HG02763 (cell line): ENCODE measurements around the gene SVOPL.
"Not testable (repeated sequence)": the region's sequence is repeated elsewhere in the genome, so short reads cannot be mapped to it uniquely, and the experiment has no call there.

Experiments
- ATAC-seq: cut with Tn5 transposase; IDR thresholded peaks from one replicate; pipeline ENCODE4 v1.9.1; 2021; ENCODE audit warnings: mild to moderate bottlenecking, moderate library complexity; ENCODE audit not compliant: unreplicated experiment

SVOPL gene

DNA sequence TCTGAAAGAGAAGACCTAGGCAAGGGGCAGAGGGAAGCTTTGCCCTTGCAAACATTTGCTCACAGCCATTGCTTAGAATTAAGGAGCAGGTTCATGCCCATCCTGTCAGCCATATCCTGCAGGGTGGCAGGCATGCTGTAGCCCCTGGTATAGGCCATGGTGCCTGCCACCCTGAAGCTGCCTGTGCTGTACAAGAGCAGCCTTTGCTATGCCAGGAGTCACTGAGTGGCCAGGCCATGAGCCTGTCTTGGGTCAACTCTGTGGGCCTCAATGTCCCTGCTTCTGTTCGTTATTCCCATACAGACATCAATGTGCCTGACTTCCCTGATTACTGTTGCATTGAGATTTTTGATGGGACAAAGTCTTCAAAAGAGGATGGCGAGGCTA is 368 bp upstream of the SVOPL start:
- ATAC-seq: no peak

DNA sequence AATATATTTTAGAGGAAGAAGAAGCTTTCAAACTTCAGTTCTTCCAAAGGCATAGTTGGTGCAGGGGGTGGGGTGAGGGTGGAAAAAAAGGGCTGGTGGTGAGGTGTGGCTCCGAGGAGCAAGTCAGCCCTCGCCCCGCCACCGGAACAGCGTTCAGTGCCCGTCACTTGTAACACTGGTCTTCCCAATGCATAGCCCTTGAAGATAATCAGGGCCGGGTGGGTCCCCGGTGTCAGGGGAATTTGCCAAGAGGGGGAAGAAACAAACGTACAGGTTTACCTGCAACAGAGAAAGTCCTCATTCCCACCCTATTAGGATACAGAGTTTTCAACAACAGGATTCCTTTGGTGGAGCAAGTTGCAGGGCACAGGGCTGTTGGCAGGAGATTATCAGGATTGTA is 1.5 kb downstream of the SVOPL start:
- ATAC-seq: no peak

DNA sequence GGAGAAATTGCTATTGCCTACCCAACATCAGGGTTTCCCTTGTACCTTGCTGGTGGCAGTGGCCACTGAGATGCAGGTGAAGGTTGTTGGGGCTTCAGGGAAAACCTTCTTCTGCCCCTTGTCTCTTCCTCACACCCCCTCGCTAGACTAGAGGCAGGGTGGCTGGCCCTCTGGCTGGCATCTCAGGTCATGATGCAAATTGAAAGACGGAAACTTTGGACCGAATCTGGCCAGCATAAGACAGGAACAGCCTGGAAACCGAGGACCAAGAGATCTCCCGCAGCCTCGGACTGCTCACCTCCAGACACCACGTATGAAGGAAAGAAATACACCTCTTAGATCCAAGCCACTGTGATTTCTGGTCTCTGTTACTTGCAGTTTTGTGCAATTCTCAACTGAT is 2.9 kb downstream of the SVOPL start:
- ATAC-seq: no peak

DNA sequence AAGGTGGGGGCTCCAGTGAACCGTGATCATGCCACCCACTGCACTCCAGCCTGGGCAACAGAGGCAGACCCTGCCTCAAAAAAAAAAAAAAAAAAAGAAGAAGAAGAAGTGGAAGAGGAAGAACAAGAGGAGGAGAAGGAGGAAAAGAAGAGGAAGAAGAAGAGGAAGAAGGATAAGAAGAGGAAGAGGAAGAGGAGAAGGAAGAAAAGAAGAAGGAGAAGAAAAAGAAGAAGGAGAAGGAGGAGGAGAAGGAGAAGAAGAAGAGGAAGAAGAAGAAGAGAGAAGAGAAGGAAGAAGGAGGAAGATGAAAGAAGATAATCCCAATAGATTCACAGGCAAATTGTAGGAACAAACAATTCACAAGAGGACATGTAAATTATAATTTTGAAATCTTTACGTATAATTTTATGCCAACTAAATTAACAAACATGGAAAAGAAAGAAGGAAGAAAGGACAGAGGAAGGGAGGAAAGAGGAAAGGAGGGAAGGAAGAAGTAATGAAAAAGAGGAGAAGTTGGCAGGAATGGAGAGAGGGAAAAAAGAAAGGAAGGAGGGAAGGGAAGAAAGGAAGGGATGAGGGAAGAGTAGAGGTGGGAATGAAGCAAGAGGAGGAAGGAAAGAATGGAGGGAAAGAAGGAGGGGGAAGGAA is 3.5 kb downstream of the SVOPL start:
- ATAC-seq: no peak

DNA sequence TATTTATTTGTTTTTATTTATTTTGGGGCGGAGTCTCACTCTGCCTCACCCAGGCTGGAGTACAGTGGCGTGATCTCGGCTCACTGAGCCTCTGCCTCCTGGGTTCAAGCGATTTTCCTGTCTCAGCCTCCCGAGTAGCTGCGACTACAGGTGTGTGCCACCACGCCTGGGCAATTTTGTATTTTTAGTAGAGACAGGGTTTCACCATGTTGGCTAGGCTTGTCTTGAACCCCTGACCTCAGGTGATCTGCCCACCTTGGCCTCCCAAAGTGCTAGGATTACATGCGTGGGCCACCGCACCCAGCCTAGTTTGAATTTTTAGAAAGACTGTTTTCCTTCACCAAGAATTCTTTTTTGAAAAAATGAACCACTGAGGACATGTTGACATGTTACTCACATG is 5.4 kb downstream of the SVOPL start:
- ATAC-seq: not testable (repeated sequence)

DNA sequence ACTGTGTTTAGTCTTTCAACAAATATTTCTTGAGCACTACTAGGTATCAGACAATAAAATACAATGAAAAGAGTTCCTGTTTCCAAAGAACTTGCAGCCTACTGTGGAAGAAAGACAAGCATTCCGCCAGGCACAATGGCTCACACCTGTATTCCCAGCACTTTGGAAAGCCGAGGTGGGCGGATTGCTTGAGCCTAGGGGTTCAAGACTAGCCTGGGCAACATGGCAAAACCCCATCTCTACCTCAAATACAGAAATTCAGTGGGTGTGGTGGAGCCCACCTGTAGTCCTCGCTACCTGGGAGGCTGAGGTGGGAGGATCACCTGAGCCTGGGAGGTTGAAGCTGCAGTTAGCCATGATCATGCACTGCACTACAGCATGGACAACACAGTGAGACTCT is 6.1 kb downstream of the SVOPL start:
- ATAC-seq: no peak

DNA sequence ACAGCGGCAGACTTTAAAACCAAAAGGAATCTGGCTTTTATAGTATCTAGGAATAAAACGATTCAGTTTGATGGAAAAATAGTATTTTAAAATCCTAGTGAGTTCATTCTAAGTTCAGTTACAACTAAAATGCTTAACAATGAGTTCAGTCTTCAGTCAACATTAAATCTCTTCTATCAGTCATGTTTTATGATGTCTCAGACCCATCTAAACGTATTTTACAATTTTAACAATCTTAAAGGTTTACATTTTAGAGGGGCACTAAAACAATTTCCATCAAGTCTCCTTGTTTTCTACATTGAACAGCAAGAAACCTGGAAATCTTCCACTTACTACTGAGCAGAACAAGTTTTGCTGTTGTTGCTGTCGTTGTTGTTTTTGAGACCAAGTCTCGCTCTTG is 10.0 kb downstream of the SVOPL start:
- no peak for ATAC-seq

DNA sequence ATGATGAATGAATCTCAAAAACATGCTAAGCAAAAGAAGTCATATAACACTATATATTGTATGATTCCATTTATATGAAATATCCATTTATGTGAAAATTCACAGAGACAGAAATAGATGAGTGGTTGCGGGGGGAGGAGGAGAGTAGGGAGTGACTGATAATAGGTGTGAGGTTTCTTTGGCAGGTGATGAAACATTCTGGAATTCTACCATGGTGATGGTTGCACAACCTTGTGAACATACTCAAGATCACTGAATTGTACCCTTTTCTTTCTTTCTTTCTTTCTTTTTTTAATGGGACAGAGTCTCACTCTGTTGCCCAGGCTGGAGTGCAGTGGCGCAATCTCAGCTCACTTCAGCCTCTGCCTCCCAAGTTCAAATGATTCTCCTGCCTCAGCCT is 10.7 kb downstream of the SVOPL start:
- ATAC-seq: no peak

DNA sequence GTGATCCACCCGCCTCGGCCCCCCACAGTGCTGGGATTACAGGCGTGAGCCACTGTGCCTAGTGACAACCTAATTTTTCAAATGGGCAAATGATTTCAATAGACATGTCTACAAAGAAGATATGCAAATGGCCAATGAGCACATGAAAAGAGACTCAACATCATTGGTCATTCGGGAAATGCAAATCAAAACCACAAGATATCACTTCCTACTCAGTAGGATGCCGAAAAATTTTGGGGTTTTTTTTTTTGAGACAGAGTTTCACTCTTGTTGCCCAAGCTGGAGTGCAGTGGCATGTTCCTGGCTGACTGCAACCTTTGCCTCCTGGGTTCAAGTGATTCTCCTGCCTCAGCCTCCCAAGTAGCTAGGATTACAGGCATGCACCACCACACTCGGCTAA is 13.1 kb downstream of the SVOPL start:
- ATAC-seq: not testable (repeated sequence)

DNA sequence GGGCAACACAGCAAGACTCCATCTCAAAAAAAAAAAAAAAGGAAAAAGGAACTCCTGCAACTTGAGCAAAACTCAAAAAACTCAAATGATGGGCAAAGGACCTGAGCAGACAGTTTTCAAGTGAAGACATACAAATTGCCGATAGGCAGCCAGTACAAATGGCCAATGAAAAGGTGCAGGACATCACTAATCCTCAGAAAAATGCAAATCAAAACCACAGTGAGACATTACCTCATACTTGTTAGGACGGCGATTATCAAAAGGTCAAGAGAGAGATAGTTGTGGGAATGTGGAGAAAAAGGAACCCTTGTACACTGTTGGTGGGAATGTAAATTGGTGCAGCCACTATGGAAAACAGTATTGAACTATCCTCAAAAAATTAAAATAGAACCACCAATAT is 16.8 kb downstream of the SVOPL start:
- ATAC-seq: no peak

DNA sequence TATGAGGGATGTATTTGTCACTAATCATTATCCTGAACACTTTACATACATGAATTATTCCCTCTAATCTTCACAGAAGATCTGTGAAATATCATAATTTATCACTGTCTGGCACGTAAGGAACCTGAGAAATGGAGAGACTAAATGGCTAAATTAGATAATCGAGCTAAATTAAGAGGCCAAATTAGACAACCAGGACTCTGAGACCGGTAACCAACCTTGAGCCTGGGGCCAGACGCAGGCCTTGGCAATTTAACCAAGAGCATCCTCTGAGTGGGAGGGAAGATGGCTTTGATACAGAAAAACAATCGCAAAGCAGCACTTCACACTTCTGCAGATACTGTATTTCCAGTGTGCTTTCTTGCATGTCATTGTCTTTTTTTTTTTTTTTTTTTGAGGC is 21.4 kb downstream of the SVOPL start:
- no peak for ATAC-seq

DNA sequence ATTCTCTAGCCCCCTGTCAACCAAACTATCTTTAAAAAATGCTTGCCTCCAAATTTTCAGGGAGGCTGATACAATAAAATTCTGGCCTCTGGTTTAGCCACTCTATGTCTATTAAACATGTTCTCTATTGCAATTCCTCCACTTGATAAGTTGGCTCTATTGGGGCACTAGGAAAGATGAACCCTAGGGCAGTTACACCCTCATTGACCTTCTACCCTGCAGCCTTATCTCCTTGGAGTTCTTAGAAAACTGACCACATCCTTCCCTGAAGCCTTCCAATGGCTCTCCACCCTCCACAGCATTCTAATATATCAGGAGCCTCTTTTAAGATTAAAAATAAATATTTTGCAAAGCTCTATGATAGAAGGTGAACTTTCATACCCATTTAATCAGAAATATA is 30.6 kb downstream of the SVOPL start:
- ATAC-seq: no peak

DNA sequence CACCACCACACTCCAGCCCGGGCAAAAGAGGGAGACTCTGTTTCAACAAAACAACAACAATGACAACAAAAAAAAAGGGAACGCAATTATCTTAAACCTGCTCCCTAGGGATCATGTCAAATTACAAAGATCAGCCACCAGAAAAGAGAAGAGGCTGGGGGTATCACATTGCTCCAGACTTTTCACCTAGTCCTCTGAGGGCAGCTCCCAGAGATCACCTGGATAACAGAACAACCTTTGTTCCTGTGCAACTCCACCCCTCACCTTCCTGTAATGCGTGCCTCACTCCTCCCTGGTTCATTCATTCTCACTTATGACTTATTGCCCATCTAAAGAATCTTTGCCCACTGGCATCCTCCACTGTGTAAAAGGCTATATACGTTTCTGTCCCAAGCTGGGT is 31.8 kb downstream of the SVOPL start:
- no peak for ATAC-seq

DNA sequence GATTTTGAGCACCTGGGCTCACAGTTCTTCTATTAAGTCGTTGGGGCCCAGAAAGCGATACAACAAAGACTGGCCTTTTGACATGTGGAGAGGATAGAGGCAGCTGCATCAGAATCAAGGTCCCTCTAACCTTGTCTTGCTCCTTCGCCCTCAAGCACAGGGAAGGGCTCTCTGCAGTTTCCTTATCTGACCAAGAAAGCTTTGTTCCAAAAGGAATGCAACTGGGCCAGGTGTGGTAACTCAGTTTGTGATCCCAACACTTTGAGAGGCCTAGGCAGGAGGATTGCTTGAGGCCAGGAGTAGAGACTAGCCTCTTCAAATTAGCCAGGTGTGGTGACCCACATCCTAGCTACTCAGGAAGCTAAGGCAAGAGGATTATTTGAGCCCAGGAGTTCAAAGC is 32.2 kb downstream of the SVOPL start:
- no peak for ATAC-seq

DNA sequence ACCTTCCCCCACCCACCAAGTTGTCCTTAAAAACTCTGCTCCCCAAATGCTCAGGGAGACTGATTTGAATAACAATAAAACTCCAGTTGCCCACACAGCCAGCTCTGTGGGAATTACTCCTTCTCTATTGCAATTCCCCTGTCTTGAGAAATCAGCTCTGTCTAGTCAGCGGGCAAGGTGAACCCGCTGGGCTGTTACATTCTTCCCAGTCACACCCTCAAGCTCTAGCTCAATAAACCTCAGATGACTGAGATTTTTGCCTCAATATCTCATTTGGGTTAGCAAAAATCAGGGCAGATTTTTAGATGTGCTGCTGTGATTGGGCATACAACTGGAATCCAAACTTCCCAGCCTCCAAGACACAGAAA is 32.9 kb downstream of the SVOPL start:
- no peak for ATAC-seq

DNA sequence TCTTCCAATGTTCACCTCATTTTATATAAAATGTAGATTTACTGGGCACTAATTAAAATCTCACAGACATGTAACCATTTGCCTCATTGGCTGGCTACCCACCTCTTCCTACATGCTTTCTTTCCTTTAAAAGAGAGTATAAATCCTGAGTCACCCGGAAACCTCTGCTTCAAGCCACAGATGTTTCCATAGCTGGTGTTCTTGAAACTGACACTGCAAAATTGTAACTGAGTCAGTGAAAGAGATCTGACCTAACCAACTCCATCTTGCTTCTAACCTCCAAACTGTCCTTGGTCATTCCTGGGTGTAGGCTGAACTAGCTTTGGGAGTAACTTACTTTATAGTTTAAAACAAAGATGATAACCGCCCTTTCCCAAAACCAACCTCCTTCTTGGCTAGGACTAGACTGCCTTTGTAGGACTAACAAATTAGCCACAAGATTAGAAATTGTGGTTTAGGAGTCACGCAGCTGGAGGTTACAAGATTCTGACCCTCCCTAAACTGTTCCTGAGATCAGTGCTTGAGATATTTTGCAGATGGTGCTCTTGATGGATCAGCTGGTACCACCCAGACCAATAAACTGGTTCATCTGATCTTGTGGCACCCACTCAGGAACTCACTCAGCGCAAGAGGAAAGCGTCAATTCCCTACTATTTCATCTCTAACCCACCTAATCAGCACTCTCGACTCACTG is 33.5 kb downstream of the SVOPL start:
- no peak for ATAC-seq

DNA sequence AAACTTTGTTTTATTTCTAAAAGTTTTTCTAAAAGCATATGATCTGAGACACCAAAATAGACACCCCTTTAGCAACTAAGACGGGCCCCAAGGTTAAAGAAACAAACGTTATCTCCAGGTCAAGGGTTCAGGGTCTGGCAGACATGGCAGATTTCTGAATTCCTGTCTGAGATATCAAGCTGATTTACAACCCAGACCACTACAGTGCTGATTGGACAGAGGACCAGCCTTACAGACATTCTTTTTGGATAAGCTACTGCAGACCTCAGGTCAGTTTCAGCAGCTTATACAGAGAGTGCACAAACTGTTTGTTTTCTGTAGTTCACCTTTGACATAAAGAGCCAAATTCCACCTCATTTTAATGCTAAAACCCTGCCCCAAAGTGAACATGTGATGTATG is 34.8 kb downstream of the SVOPL start:
- ATAC-seq: no peak

DNA sequence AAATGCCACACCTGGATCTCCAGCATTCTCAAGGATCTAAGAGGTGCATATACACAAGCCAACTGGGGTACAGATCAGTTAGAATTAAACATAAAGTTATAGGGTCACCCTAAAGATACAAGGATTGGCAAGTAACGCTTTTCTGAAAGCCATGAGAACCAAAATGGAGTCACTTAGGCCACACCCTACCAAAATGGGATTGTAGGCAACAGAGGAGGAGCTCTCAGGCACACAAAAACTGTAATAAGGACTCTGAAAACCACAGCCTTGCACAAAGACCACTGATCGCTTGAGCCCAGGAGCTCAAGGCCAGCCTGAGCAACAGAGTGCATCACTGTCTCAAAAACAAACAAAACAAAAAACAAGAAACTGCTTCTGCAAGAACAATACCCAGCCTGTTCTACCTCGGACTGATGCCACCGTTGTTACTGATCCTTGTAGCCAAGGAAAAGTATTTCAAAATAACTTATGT is 35.5 kb downstream of the SVOPL start:
- no peak for ATAC-seq

DNA sequence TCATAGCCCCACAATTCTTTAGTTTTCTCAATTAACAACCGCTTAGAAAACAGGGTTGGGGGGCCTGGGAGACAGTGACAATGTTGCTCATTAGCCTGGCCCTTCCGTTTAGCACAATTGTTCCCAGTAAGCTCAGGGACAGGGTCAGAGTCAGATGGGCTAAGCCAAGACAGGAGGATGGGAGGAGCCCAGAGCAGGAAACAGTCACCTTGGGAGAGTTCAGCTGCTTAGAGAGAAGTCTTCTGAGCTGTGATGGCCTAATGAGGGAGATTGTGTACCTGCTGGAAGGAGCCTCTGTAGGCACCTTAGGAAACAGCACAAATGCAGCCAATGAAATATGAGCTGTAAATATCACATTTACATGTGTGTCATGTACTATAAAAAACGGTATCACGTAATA is 35.9 kb downstream of the SVOPL start:
- ATAC-seq: no peak

DNA sequence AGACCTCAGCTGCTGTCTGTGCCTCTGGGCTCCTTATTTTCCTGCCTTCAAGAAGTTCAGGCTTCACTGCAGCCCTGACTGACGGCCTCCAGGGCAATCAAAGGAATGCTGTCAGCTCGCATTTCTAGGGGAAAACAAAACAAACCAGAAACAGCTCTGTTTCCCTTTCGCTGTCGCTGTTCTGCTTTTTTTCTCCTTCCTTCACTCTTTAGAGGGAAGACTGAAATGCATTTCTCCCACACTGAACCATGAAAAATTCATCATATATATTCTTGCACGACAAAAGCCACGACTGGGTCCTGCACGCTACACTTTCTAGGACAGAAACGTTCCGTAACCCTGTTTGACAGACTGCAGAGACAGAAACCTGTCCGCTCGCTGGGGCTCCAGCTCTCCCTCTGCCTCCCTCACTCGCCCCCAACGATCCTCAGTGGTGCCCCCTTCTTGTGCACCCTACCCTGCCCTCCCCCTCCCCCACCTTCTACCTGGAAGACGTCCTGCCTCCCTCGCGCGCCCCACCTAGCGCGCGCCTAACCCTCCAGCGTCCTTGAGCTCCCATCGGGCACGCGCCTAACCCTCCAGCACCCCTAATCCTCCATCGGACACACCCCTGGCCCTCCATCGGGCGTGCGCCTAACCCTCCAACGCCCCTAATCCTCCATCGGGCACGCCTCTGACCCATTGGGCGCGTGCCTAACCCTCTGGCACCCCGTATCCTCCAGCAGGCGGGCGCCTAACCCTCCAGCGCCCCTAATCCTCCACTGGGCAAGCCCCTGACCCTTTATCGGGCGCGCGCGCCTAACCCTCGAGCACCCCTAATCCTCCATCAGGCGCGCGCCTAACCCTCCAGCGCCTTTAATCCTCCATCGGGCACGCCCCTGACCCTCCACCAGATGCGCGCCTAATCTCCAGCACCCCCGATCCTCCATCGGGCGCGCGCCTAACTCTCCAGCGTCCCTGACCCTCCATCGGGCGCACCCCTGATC is 37.1 kb downstream of the SVOPL start:
- no peak for ATAC-seq

DNA sequence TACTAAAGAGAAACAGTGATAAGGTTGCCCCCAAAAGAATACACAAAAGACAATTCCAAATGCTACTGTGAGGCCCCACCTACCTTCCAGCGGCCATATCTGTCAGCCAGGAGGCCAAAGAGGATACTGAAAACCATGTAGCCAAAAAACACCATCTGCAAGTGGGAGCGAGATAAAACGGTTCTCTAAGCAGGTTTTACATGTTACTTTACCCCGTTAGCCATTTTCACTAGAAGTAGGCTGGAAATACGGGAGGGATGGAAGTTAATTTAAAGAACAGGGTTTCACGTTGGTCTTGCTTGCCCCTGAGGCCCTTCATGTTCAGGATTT is 38.2 kb downstream of the SVOPL start:
- ATAC-seq: no peak
